Neural crest cell (in vitro differentiated cells): Measurements from ENCODE around the gene SLC22A1. TPM values are rescaled to one million over a fixed set of nuclear protein-coding genes. Genes with fewer than 3 reads are reported as not detected.
"Not testable (repeated sequence)": the region's sequence is repeated elsewhere in the genome, so short reads cannot be mapped to it uniquely, and the experiment has no call there.

ENCODE experiments used
- DNase-seq: peaks from one replicate; pipeline ENCODE4 v3.0.0; 2021; ENCODE audit warnings: low read depth, mixed read lengths, low spot score
- H3K27ac Mint-ChIP-seq: one replicate; pipeline ENCODE4 v1.8.0; 2021; ENCODE audit warnings: mild to moderate bottlenecking, mixed read lengths; ENCODE audit not compliant: unreplicated experiment
- H3K27me3 Mint-ChIP-seq: 2 replicates; pipeline ENCODE4 v1.8.0; 2021; ENCODE audit warnings: low read depth, mild to moderate bottlenecking, mixed read lengths
- H3K36me3 Mint-ChIP-seq: 2 replicates; pipeline ENCODE4 v1.8.0; 2021; ENCODE audit warnings: low read depth, mild to moderate bottlenecking, mixed read lengths
- H3K4me1 Mint-ChIP-seq: 2 replicates; pipeline ENCODE4 v1.8.0; 2021; ENCODE audit warnings: mixed read lengths
- H3K4me3 Mint-ChIP-seq: one replicate; pipeline ENCODE4 v1.8.0; 2021; ENCODE audit warnings: mild to moderate bottlenecking, mixed read lengths
- H3K9me3 Mint-ChIP-seq: 2 replicates; pipeline ENCODE4 v1.8.0; 2021; ENCODE audit warnings: mixed read lengths
- CTCF ChIP-seq: fragments of 200-600 bp; sonication (generic); conservative IDR thresholded peaks from 2 replicates; pipeline ENCODE4 v1.5.0; 2021; ENCODE audit warnings: antibody characterized with exemption, mild to moderate bottlenecking
- total RNA-seq: library from RNA; stranded (reverse); gene quantifications from 2 replicates; pipeline ENCODE4 v1.2.1, GENCODE V29; 2021

SLC22A1 gene
- total RNA-seq, 1 donor from 2014 or later, result 2.1 TPM

GRCh38 chr6:160110586-160111123, 11.0 kb upstream of the SLC22A1 start:
- peaks cover 40% of the 10 kb centered on the region for H3K36me3 Mint-ChIP-seq
- no peak overlapping the region for H3K27ac Mint-ChIP-seq
- no peaks in the 10 kb centered on the region for H3K4me1 Mint-ChIP-seq
- no peaks in the 10 kb centered on the region for H3K27me3 Mint-ChIP-seq
- no peak for DNase-seq
- no peaks in the 10 kb centered on the region for H3K9me3 Mint-ChIP-seq
- H3K4me3 Mint-ChIP-seq, result no peak overlapping the region
- TF ChIP-seq CTCF, result no peak

- H3K9me3 Mint-ChIP-seq, result no peaks in the 10 kb centered on the region
- DNase-seq, result no peak
- no peaks in the 10 kb centered on the region for H3K27me3 Mint-ChIP-seq
- no peaks in the 10 kb centered on the region for H3K4me1 Mint-ChIP-seq
- peak overlapping the region; percentile 50 for H3K27ac Mint-ChIP-seq
- H3K4me3 Mint-ChIP-seq, result no peak overlapping the region
- TF ChIP-seq CTCF, result no peak
- peaks cover 38% of the 10 kb centered on the region for H3K36me3 Mint-ChIP-seq
Measured at GRCh38 chr6:160111806-160112205, 9.8 kb upstream of the SLC22A1 start.

- no peak for TF ChIP-seq CTCF
- Mint-ChIP-seq H3K36me3 (peaks cover 41% of the 10 kb centered on the region), H3K9me3 (peaks cover under 1% of the 10 kb centered on the region), H3K4me1 (no peaks in the 10 kb centered on the region), H3K27me3 (no peaks in the 10 kb centered on the region), H3K4me3 (peak overlapping the region; percentile 16), H3K27ac (peak overlapping the region; percentile 71)
- DNase-seq, result no peak
Measured at GRCh38 chr6:160112628-160113299, 8.9 kb upstream of the SLC22A1 start.

- H3K9me3 Mint-ChIP-seq, DNase-seq, H3K4me1 Mint-ChIP-seq, H3K4me3 Mint-ChIP-seq, H3K27ac Mint-ChIP-seq, H3K27me3 Mint-ChIP-seq: not testable (repeated sequence)
- peaks cover 45% of the 10 kb centered on the region for H3K36me3 Mint-ChIP-seq
Measured at GRCh38 chr6:160114536-160114935, 7.1 kb upstream of the SLC22A1 start.

GRCh38 chr6:160115421-160115820, 6.2 kb upstream of the SLC22A1 start:
- DNase-seq, result no peak
- H3K36me3 Mint-ChIP-seq, result peaks cover 42% of the 10 kb centered on the region
- H3K9me3 Mint-ChIP-seq, result peaks cover 3% of the 10 kb centered on the region
- H3K4me3 Mint-ChIP-seq, result no peak overlapping the region
- peaks cover 14% of the 10 kb centered on the region for H3K4me1 Mint-ChIP-seq
- no peak for TF ChIP-seq CTCF
- no peaks in the 10 kb centered on the region for H3K27me3 Mint-ChIP-seq
- peak overlapping the region; percentile 50 for H3K27ac Mint-ChIP-seq

GRCh38 chr6:160116411-160116810, 5.2 kb upstream of the SLC22A1 start:
- Mint-ChIP-seq H3K27me3 (no peaks in the 10 kb centered on the region), H3K4me3 (no peak overlapping the region), H3K4me1 (peaks cover 14% of the 10 kb centered on the region), H3K27ac (no peak overlapping the region), H3K9me3 (peaks cover 3% of the 10 kb centered on the region), H3K36me3 (peaks cover 42% of the 10 kb centered on the region)
- no peak for TF ChIP-seq CTCF
- DNase-seq, result no peak
